ENCODE results near the gene SEL1L3.

SEL1L3 gene

GRCh38 chr4:25811841-25812240 is 50.9 kb downstream of the SEL1L3 start:
- Mint-ChIP-seq H3K4me1 (ENCODE audit: low read depth) (no peaks in the 10 kb centered on the region), H3K27ac (no peak overlapping the region), H3K4me3 (no peak overlapping the region), H3K27me3 (ENCODE audit: low read depth) (no peaks in the 10 kb centered on the region), H3K36me3 (ENCODE audit: low read depth) (peaks cover 37% of the 10 kb centered on the region), H3K9me3 (no peaks in the 10 kb centered on the region)
- no peak for DNase-seq (ENCODE audit: low spot score)

DNA sequence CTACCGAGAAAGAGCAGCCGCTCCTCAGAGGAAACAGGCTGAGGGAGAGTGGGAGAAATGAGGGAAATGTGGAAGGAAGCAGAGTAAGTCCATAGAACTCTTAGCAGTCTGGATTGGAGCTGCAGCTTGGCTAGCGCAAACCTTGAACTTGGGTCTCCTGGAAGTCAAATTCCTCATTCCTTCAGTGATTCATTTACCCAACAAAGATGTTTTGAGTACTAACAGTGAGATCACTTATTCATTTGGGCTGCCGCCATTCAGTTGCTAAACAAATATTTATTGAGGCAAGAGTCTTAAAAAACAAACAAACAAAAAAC is 51.5 kb downstream of the SEL1L3 start:
- peaks cover 34% of the 10 kb centered on the region for H3K36me3 Mint-ChIP-seq (ENCODE audit: low read depth)
- no peak for DNase-seq (ENCODE audit: low spot score)
- no peaks in the 10 kb centered on the region for H3K27me3 Mint-ChIP-seq (ENCODE audit: low read depth)
- H3K27ac Mint-ChIP-seq, result no peak overlapping the region
- H3K4me1 Mint-ChIP-seq (ENCODE audit: low read depth), result no peaks in the 10 kb centered on the region
- H3K4me3 Mint-ChIP-seq, result no peak overlapping the region
- no peaks in the 10 kb centered on the region for H3K9me3 Mint-ChIP-seq

GRCh38 chr4:25810461-25811373 is 52.1 kb downstream of the SEL1L3 start:
- no peak overlapping the region for H3K27ac Mint-ChIP-seq
- H3K4me3 Mint-ChIP-seq, result no peak overlapping the region
- DNase-seq (ENCODE audit: low spot score), result no peak
- no peaks in the 10 kb centered on the region for H3K9me3 Mint-ChIP-seq
- no peaks in the 10 kb centered on the region for H3K27me3 Mint-ChIP-seq (ENCODE audit: low read depth)
- H3K36me3 Mint-ChIP-seq (ENCODE audit: low read depth), result peaks cover 36% of the 10 kb centered on the region
- no peaks in the 10 kb centered on the region for H3K4me1 Mint-ChIP-seq (ENCODE audit: low read depth)

- Mint-ChIP-seq H3K36me3 (ENCODE audit: low read depth) (peaks cover 42% of the 10 kb centered on the region), H3K27me3 (ENCODE audit: low read depth) (no peaks in the 10 kb centered on the region), H3K27ac (no peak overlapping the region), H3K9me3 (no peaks in the 10 kb centered on the region), H3K4me1 (ENCODE audit: low read depth) (no peaks in the 10 kb centered on the region), H3K4me3 (no peak overlapping the region)
- no peak for DNase-seq (ENCODE audit: low spot score)
Observed at GRCh38 chr4:25809996-25810395, 52.8 kb downstream of the SEL1L3 start.

DNA sequence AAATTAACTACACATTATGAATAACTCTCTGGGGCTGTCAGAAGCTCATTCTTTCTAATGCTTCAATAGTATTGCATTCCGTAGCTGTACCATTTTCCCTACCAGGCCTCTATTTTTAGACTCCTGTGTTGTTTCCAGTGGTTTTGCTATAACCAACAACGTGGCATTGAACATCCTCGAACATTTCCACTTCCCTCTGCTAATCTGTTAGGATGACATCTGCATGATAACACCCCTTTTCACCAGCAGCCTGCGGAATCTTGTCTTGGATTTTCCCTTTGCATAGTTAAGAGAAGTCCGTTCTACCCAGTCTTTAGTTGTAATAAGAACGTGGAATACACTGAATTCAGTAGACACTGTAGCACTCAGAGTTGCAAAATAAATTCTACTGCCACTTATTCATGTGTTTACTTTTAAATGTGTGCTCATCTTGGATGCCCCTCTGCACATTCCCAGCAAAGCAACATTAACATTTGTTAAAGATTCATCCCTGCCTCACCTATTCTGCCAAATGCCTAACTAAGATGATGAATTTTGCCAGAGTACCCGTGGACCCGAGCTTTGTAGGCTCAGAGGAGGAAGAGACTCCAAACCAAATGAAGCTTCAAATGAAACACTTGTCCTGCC is 55.6 kb downstream of the SEL1L3 start:
- H3K27ac Mint-ChIP-seq, result no peak overlapping the region
- H3K9me3 Mint-ChIP-seq, result no peaks in the 10 kb centered on the region
- no peak for DNase-seq (ENCODE audit: low spot score)
- no peak overlapping the region for H3K4me3 Mint-ChIP-seq
- no peaks in the 10 kb centered on the region for H3K27me3 Mint-ChIP-seq (ENCODE audit: low read depth)
- H3K36me3 Mint-ChIP-seq (ENCODE audit: low read depth), result peaks cover 41% of the 10 kb centered on the region
- no peaks in the 10 kb centered on the region for H3K4me1 Mint-ChIP-seq (ENCODE audit: low read depth)

DNA sequence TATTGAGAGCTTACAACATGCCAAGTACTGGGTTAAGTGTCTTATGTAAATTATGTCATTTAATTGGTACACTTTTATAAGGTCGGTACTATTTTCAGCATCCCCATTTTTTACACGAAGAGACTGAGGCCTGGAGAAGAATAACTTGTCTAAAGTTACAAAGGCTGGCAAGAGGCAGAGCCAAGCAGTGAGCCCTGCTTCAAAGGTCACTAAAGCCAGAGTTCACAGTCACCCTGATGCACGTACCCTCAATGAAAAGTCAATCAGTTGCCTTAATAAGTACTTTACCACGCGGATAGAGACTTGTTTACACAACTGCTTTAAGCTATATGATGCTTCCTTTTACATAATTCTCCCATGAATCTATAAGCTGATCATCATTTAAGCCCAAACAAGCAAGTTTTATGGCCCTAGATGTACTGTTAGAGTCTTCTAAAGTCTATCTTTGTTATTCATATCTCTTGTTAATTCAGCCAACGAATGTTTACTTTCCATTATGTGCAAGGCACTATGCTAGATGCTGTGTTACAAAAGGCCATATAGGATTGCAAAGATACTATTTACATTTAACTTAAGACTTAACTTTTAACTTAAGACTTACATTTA is 57.4 kb downstream of the SEL1L3 start:
- H3K9me3 Mint-ChIP-seq, result no peaks in the 10 kb centered on the region
- H3K4me3 Mint-ChIP-seq, result no peak overlapping the region
- no peaks in the 10 kb centered on the region for H3K4me1 Mint-ChIP-seq (ENCODE audit: low read depth)
- peaks cover 38% of the 10 kb centered on the region for H3K36me3 Mint-ChIP-seq (ENCODE audit: low read depth)
- no peaks in the 10 kb centered on the region for H3K27me3 Mint-ChIP-seq (ENCODE audit: low read depth)
- no peak for DNase-seq (ENCODE audit: low spot score)
- H3K27ac Mint-ChIP-seq, result no peak overlapping the region

DNA sequence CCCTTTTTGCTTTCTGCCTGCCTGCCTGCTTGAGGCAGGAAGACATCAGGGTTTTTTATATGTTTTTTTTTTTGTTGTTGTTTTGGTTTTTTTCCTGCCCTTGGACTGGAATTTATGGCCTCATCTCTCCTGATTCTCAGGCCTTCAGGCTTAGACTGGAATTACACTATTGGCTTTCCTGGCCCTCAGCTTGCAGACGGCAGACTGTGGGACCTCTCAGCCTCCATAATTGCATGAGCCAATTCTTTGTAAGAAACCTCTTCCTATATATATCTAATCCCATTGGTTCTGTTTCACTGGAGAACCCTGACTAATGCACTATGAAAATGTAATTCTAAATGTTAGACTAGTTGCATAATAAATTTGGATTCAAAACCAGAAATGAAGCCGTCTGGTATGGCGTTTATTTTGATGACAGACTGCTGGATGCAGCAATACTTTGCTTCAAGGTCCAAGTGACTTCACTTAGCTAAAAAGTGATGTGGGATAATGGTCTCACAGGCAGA is 59.0 kb downstream of the SEL1L3 start:
- no peak for DNase-seq (ENCODE audit: low spot score)
- Mint-ChIP-seq H3K4me1 (ENCODE audit: low read depth) (no peaks in the 10 kb centered on the region), H3K27me3 (ENCODE audit: low read depth) (no peaks in the 10 kb centered on the region), H3K27ac (no peak overlapping the region), H3K9me3 (no peaks in the 10 kb centered on the region), H3K36me3 (ENCODE audit: low read depth) (peaks cover 46% of the 10 kb centered on the region), H3K4me3 (no peak overlapping the region)

GRCh38 chr4:25801594-25801993 is 61.2 kb downstream of the SEL1L3 start:
- peaks cover 48% of the 10 kb centered on the region for H3K36me3 Mint-ChIP-seq (ENCODE audit: low read depth)
- H3K27ac Mint-ChIP-seq, result no peak overlapping the region
- DNase-seq (ENCODE audit: low spot score), result no peak

GRCh38 chr4:25800245-25800644 is 62.5 kb downstream of the SEL1L3 start:
- Mint-ChIP-seq H3K4me1 (ENCODE audit: low read depth) (no peaks in the 10 kb centered on the region), H3K4me3 (no peak overlapping the region), H3K36me3 (ENCODE audit: low read depth) (peaks cover 49% of the 10 kb centered on the region), H3K9me3 (no peaks in the 10 kb centered on the region), H3K27me3 (ENCODE audit: low read depth) (no peaks in the 10 kb centered on the region), H3K27ac (no peak overlapping the region)
- DNase-seq (ENCODE audit: low spot score), result no peak

More at GRCh38 chr4:25801594-25801993, 61.2 kb downstream of the SEL1L3 start:
- Mint-ChIP-seq H3K4me3 (no peak overlapping the region), H3K4me1 (ENCODE audit: low read depth) (no peaks in the 10 kb centered on the region), H3K27me3 (ENCODE audit: low read depth) (no peaks in the 10 kb centered on the region), H3K9me3 (no peaks in the 10 kb centered on the region)

DNA sequence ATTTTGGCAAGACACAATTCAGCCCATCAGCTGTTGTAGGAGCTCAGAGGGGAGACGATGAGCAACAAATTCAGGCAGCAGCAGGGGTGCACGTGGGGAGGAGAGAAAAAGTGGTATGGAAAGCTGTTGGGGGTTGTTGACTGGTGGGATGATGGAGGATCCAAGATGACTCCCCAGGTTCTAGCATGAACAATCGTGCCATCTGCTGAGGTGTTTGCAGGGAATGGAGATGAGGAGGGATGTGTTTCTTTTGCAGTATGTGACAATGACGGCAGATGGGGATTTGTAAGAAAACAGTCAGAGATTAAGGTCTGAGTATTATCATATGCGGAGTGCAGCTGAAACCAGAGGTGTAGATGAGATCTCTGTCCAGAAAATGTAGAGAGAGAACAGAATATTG is 63.3 kb downstream of the SEL1L3 start:
- H3K4me1 Mint-ChIP-seq (ENCODE audit: low read depth), result peaks cover 2% of the 10 kb centered on the region
- no peak overlapping the region for H3K27ac Mint-ChIP-seq
- H3K27me3 Mint-ChIP-seq (ENCODE audit: low read depth), result no peaks in the 10 kb centered on the region
- H3K36me3 Mint-ChIP-seq (ENCODE audit: low read depth), result peaks cover 51% of the 10 kb centered on the region
- H3K9me3 Mint-ChIP-seq, result no peaks in the 10 kb centered on the region
- DNase-seq (ENCODE audit: low spot score), result no peak
- H3K4me3 Mint-ChIP-seq, result no peak overlapping the region

DNA sequence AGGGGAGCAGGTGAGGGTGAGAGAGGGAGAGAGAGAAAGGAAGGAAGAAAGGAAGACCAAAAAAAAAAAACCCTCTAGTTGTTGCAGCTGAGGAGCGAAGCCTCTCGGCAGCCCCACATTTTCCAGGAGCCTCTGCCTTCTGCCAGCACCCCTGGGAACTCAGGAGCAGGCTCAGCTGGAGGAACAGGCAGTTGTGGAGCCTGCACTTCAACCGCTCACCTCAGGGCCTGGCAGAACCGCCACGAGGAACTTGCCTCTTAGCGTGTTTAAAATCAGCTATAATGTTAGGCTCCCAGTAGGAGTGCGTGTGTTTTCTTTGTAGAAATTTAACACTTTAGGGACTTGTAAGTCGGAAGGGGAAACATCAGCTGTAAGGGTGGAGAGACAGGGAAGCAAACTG is 65.7 kb downstream of the SEL1L3 start:
- no peak overlapping the region for H3K4me3 Mint-ChIP-seq
- peak overlapping the region; percentile 44 for H3K27ac Mint-ChIP-seq
- H3K4me1 Mint-ChIP-seq (ENCODE audit: low read depth), result peaks cover 7% of the 10 kb centered on the region
- no peaks in the 10 kb centered on the region for H3K9me3 Mint-ChIP-seq
- no peaks in the 10 kb centered on the region for H3K27me3 Mint-ChIP-seq (ENCODE audit: low read depth)
- no peak for DNase-seq (ENCODE audit: low spot score)
- H3K36me3 Mint-ChIP-seq (ENCODE audit: low read depth), result peaks cover 55% of the 10 kb centered on the region

GRCh38 chr4:25795566-25796454 is 67.0 kb downstream of the SEL1L3 start:
- Mint-ChIP-seq H3K27ac (no peak overlapping the region), H3K9me3 (no peaks in the 10 kb centered on the region), H3K4me1 (ENCODE audit: low read depth) (peaks cover 7% of the 10 kb centered on the region), H3K27me3 (ENCODE audit: low read depth) (no peaks in the 10 kb centered on the region), H3K36me3 (ENCODE audit: low read depth) (peaks cover 49% of the 10 kb centered on the region), H3K4me3 (no peak overlapping the region)
- DNase-seq (ENCODE audit: low spot score), result no peak

GRCh38 chr4:25795091-25795490 is 67.7 kb downstream of the SEL1L3 start:
- DNase-seq (ENCODE audit: low spot score), result no peak

More at GRCh38 chr4:25795091-25795490, 67.7 kb downstream of the SEL1L3 start:
- Mint-ChIP-seq H3K4me1 (ENCODE audit: low read depth) (peaks cover 7% of the 10 kb centered on the region), H3K36me3 (ENCODE audit: low read depth) (peaks cover 50% of the 10 kb centered on the region), H3K27me3 (ENCODE audit: low read depth) (no peaks in the 10 kb centered on the region), H3K9me3 (no peaks in the 10 kb centered on the region), H3K4me3 (no peak overlapping the region), H3K27ac (no peak overlapping the region)
